Gastrocnemius medialis (tissue), 4 donors: Measurements from ENCODE around the gene CMAS. TPM values are rescaled to one million over a fixed set of nuclear protein-coding genes. Genes with fewer than 3 reads are reported as not detected.

Source experiments
- ATAC-seq, 2 donors: fragments of 150-250 bp; one replicate each; pipeline ENCODE4 v1.9.1; 2016
- DNase-seq, 2 donors: peaks; one replicate each; pipeline ENCODE4 v3.0.0-alpha.2; 2019
- H3K27ac ChIP-seq, 4 donors: fragments of 200-600 bp; sonication (generic); 1 replicate in 1 of 4; 2 replicates in 3 of 4; pipeline ENCODE4 v1.5.1; 2016 to 2018; ENCODE audit warnings: mild to moderate bottlenecking in 2 of 4, moderate library complexity in 1 of 4
- H3K27me3 ChIP-seq, 3 donors: fragments of 200-600 bp; sonication (generic) in 2 of 3; 1 replicate in 1 of 3; 2 replicates in 2 of 3; pipeline versions ENCODE4 v1.5.1 to v1.6.0; 2016 to 2019; ENCODE audit warnings: mild to moderate bottlenecking in 1 of 3, moderate library complexity in 1 of 3
- H3K36me3 ChIP-seq, 2 donors: fragments of 200-600 bp; sonication (generic) in 1 of 2; one replicate each; pipeline ENCODE4 v1.5.1; 2017 to 2018
- H3K4me1 ChIP-seq, 2 donors: fragments of 200-600 bp; sonication (generic) in 1 of 2; one replicate each; pipeline ENCODE4 v1.5.1; 2016 to 2017; ENCODE audit warnings: mild to moderate bottlenecking in 2 of 2
- H3K4me3 ChIP-seq, 4 donors: fragments of 200-600 bp; sonication (generic) in 3 of 4; 1 replicate in 1 of 4; 2 replicates in 3 of 4; pipeline ENCODE4 v1.5.1; 2016 to 2019; ENCODE audit warnings: mild to moderate bottlenecking in 2 of 4
- H3K9me3 ChIP-seq, 3 donors: fragments of 200-600 bp; sonication (generic) in 2 of 3; 1 replicate in 1 of 3; 2 replicates in 2 of 3; pipeline ENCODE4 v1.5.1; 2016 to 2019
- CTCF ChIP-seq, 5 experiments: fragments of 450-650 bp in 3 of 5; fragments of 200-600 bp in 2 of 5; sonication (generic) in 2 of 5; IDR thresholded peaks in 4 of 5; conservative IDR thresholded peaks in 1 of 5; 1 replicate in 4 of 5; 2 replicates in 1 of 5; pipeline ENCODE4 v1.5.1; 2016 to 2019; ENCODE audit warnings: antibody characterized with exemption in 5 of 5, mild to moderate bottlenecking in 3 of 5, moderate library complexity in 3 of 5
- POLR2A ChIP-seq, 2 donors: fragments of 450-650 bp; IDR thresholded peaks; one replicate each; pipeline ENCODE4 v1.6.1; 2017; ENCODE audit warnings: antibody characterized with exemption in 2 of 2, mild to moderate bottlenecking in 2 of 2, moderate library complexity in 2 of 2
- in situ Hi-C, 4 donors: fragments of 200-750 bp; cut with MboI; loops; one replicate each; pipeline versions ENCODE4 v1.15.0 to v1.8.0; 2017; ENCODE audit warnings: low sequenced_read_pairs in 4 of 4
- intact Hi-C: fragments of 100-400 bp; cut with DNase I; formaldehyde crosslinking; loops from one replicate; pipeline ENCODE4 v1.15.1; 2023; ENCODE audit warnings: low total_unique reads
- total RNA-seq, 4 donors: library from RNA; depleted of rRNA; stranded (reverse); fragments of >200 nt; gene quantifications; one replicate each; pipeline versions ENCODE4 v1.1.0 to v1.2.3, GENCODE V29; 2016

CMAS gene
- total RNA-seq, 4 donors from 2014 or later: 28.2 to 33.4 (median 29.8) TPM

- DNase-seq (no peak), ATAC-seq (no peak)
- Histone ChIP-seq H3K36me3 (peaks cover 0 to 29% of the 10 kb centered on the region in 2 donors), H3K4me3 (no peak overlapping the region), H3K27me3 (no peaks in the 10 kb centered on the region), H3K9me3 (no peaks in the 10 kb centered on the region), H3K27ac (no peak overlapping the region), H3K4me1 (no peaks in the 10 kb centered on the region)
- intact Hi-C loops (no loop called here), in situ Hi-C loops (loop anchor here in 1 of 4 donors (25.0 kb wide), 1 partner anchor 583 kb away; the partner anchor contains the start of gene ETNK1)
- TF ChIP-seq CTCF (IDR thresholded peaks at IDR 0.05 in 4 of 5, conservative IDR thresholded peaks at IDR 0.05 in 1 of 5): no peak
- no peak for TF ChIP-seq POLR2A (IDR thresholded peaks at IDR 0.05)
Observed at GRCh38 chr12:22054155-22054554, 8.1 kb downstream of the CMAS start.

- Histone ChIP-seq H3K27ac (no peak overlapping the region), H3K4me1 (no peaks in the 10 kb centered on the region), H3K27me3 (no peaks in the 10 kb centered on the region), H3K4me3 (no peak overlapping the region), H3K36me3 (peaks cover 0 to 37% of the 10 kb centered on the region in 2 donors), H3K9me3 (no peaks in the 10 kb centered on the region)
- intact Hi-C loops: no loop called here
- no peak for ATAC-seq
- TF ChIP-seq CTCF (IDR thresholded peaks at IDR 0.05 in 4 of 5, conservative IDR thresholded peaks at IDR 0.05 in 1 of 5) (no peak), POLR2A (IDR thresholded peaks at IDR 0.05) (no peak)
- DNase-seq: no peak
- in situ Hi-C loops: loop anchor here in 1 of 4 donors (25.0 kb wide), 1 partner anchor 581 kb away; the partner anchor contains the start of gene ETNK1
Observed at GRCh38 chr12:22056607-22057006, 10.6 kb downstream of the CMAS start.

GRCh38 chr12:22059976-22060647 lies 14.1 kb downstream of the CMAS start:
- TF ChIP-seq CTCF (IDR thresholded peaks at IDR 0.05 in 4 of 5, conservative IDR thresholded peaks at IDR 0.05 in 1 of 5) (no peak), POLR2A (IDR thresholded peaks at IDR 0.05) (no peak)
- Histone ChIP-seq H3K9me3 (no peaks in the 10 kb centered on the region), H3K27ac (no peak overlapping the region), H3K4me1 (no peaks in the 10 kb centered on the region), H3K36me3 (peaks cover 4 to 68% of the 10 kb centered on the region in 2 donors), H3K4me3 (no peak overlapping the region), H3K27me3 (no peaks in the 10 kb centered on the region)
- in situ Hi-C loops (loop anchor here in 1 of 4 donors (25.0 kb wide), 1 partner anchor 577 kb away; the partner anchor contains the start of gene ETNK1), intact Hi-C loops (no loop called here)
- ATAC-seq: no peak
- no peak for DNase-seq

- H3K9me3 ChIP-seq: no peaks in the 10 kb centered on the region
- in situ Hi-C loops: loop anchor here in 1 of 4 donors (25.0 kb wide), 1 partner anchor 572 kb away; the partner anchor contains the start of gene ETNK1
- no peak overlapping the region for H3K27ac ChIP-seq
- TF ChIP-seq CTCF (IDR thresholded peaks at IDR 0.05 in 4 of 5, conservative IDR thresholded peaks at IDR 0.05 in 1 of 5) (no peak), POLR2A (IDR thresholded peaks at IDR 0.05) (no peak)
- H3K36me3 ChIP-seq: peaks cover 4 to 45% of the 10 kb centered on the region in 2 donors
- DNase-seq (no peak), ATAC-seq (no peak)
- no peaks in the 10 kb centered on the region for H3K27me3 ChIP-seq
- H3K4me3 ChIP-seq: no peak overlapping the region
- intact Hi-C loops: no loop called here
- H3K4me1 ChIP-seq: no peaks in the 10 kb centered on the region
Observed at GRCh38 chr12:22064968-22065367, 18.9 kb downstream of the CMAS start.
